Measurements from ENCODE around the gene ABCG1.

- no peak for TF ChIP-seq GLIS3 (CRISPR knock-in tag; IDR thresholded peaks at IDR 0.05)
- no peak for TF ChIP-seq ZFP3 (CRISPR knock-in tag; IDR thresholded peaks at IDR 0.05)
- no peak for TF ChIP-seq RARB (CRISPR knock-in tag; IDR thresholded peaks at IDR 0.05)
- no peak for TF ChIP-seq OSR1 (CRISPR knock-in tag; IDR thresholded peaks at IDR 0.05)
- TF ChIP-seq ZNF565 (CRISPR knock-in tag; conservative IDR thresholded peaks at IDR 0.05; ENCODE audit: low read depth): no peak
- no peak for TF ChIP-seq TSHZ2 (CRISPR knock-in tag; IDR thresholded peaks at IDR 0.05)
- no peak for TF ChIP-seq ZNF70 (CRISPR knock-in tag; IDR thresholded peaks at IDR 0.05)
- no peak for TF ChIP-seq PPARA (CRISPR knock-in tag; IDR thresholded peaks at IDR 0.05; ENCODE audit: borderline replicate concordance)
- no peak for TF ChIP-seq CREB5 (CRISPR knock-in tag; IDR thresholded peaks at IDR 0.05; ENCODE audit: low read depth)
- TF ChIP-seq CSRNP3 (CRISPR knock-in tag; IDR thresholded peaks at IDR 0.05): no peak
- no peak for TF ChIP-seq CSDC2 (CRISPR knock-in tag; IDR thresholded peaks at IDR 0.05)
Measured at GRCh38 chr21:42266971-42267556, 48.1 kb downstream of the ABCG1 start.

All from SK-N-SH treated with all-trans-retinoic acid at 6 μM for 48 hours (cell line).